SHP77 (cell line): ENCODE measurements around the gene GLDN.

Experiments used
- DNase-seq, 2 experiments: peaks; one replicate each; lab custom pipeline; 2025; lab: John Stamatoyannopoulos, UW

Gene GLDN

DNA sequence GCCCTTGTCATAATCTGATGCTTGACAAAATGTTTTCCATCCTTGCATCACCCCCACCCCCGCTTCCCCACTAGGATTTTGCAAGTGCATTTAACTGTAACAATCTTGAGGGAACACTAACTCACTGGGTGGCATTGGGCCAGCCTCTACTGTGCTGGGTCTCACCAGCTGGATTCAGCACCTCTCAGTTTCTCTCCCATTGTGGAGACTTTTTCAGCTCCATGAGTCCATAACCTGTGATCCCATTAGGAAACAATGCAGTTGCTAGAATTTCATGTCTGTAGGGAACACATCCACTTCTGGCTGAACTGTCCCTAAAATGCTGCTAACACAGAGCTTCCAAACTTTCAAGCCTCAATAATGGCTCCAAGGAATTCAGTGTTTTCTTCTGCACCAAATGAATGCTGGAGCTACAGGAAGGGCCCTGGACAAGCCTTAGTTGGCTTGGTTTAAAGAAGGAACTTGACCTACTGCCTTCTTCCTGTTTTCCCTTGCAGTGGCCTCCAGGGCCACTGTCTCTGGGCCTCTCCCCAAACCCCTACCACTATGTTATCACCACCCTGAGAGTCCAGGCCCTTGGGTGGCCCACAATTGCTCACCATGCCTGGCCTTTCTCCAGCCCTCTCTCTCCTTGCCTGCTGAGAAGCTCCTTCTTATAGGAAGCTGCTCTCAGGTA, 18.7 kb upstream of the GLDN start:
- no peak for DNase-seq

DNA sequence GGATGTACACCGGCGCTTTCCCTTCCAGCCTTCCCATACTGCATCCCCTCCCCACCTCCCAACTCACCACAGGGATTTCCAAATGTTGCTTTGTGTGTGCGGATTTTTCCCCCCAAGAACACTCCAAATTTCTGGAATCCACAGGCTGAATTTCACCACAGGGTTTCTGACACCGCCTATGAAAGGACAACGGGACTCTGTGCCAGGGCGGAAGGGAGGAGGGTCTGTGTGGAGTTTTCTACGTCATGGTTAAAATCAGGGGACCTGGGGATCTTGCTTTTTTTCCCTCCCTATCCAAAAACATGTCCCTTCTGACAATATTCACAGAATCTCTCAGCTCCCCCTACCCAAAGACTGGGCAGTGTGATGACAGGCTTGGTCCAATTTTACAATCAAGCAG, 17.7 kb upstream of the GLDN start:
- no peak for DNase-seq

DNA sequence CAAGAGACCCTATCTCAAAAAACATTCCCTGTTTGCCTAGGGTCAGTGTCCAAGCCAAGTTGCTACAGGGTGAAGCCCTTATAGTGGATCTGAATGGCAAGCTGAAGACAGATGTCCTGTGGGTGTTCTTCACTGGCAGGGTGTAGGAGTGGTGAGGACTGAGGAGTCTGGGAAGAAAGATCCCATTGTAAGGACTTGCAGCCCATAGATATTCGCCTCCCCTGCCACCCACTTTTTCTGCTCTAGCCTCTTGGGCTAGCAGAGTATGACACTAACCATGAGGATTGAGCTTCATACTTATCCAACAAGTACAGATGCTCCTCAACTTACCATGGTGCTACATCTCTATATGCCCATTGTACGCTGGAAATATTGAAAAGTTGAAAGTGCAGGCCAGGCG, 16.3 kb upstream of the GLDN start:
- DNase-seq: no peak

DNA sequence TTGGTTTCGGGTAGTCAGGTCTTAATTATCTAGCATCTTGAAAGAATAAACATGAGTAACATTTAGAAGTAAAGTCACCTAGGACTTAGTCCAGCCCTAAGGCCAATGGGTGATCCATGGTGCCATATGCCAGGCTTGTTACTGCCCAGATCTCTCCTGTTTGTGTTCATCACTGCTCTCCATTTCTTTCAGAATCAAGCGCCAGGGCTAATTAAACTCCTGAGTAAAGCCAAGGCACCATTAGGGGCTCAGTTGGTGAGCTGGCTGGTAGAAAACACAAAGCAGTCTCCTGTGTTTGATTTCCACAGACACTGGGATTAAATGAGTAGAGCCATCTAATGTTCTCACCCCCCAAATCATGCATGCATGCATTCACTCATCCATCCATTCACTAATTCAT, 14.4 kb upstream of the GLDN start:
- no peak for DNase-seq

DNA sequence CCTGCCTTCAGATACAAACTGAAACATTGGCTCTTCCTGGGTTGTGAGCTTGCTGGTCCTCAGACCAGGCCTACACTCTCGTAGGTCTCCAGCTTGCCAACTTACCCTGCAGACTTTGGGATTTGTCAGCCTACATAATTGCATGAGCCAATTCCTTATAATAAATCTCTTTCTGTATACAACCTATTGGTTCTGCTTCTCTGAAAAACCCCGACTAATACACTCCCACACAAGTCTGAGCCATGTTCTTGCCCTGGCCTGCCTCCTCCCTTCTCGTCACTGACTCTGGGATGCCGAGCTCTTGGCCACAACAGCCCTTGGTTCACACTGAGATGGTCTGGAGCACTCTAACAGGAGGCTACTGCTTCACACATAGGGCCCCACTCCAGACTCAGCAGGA, 12.5 kb upstream of the GLDN start:
- DNase-seq: no peak

DNA sequence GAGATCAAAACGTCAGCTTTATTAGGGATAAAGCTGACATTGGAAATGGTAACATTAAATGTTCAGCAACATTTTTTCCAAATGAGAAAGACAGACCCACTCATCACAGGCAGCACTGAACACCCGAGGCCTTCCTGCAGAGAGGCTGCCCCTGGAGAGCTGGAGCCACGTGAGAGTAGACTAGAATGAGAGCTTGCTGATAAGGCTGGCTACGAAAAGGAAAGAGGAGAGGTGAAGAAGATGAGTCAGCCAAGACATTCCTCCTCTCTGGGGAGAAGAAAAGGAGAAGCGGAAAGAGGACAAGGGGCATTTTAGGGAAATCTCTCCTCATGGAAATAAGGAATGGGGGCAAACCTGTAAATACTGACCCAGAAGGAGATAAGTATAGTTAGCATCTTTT, 10.3 kb upstream of the GLDN start:
- no peak for DNase-seq

DNA sequence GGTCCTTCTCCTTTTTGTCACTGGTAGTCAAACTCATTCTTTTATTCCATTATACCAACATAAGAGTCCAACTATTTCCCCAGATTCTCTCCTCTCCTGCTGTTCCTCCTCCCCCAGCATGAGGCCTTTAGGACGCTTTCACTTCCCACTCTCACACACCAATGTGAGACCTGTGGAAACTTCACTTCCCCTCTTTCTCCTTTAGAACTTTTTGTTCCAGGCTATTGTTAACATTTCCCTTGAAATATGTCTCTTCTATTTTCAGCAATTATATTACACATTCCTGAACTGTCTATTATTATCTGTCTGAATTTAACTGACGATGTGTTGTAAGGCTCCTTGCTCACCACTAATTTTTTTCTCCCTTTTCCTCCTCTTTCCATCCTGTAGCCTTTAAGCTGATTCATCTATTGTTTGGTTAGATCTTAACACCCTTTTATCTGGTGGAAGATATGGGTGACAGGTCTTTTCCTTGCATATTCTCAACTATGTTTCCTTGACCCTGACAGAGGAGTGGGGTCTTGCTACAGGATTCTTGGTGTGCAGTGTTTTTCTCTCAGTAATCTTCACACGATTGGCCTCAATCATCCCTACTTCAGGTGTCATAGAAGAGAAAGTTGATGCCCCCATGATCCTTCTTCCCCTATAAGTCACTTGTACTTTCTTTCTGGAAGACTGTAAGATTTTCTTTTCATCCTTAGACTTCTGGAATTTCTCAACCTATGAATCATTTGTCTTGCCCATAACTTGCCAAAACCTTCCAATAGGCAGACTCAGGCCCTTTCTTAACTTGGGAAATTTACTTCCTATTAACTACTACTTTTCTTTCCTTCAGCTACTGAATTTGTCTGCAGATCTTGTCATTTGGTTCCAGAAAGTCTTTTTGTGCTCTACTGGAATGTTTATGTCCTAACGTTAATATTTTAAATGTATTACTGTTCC, 9.0 kb upstream of the GLDN start:
- no peak for DNase-seq

DNA sequence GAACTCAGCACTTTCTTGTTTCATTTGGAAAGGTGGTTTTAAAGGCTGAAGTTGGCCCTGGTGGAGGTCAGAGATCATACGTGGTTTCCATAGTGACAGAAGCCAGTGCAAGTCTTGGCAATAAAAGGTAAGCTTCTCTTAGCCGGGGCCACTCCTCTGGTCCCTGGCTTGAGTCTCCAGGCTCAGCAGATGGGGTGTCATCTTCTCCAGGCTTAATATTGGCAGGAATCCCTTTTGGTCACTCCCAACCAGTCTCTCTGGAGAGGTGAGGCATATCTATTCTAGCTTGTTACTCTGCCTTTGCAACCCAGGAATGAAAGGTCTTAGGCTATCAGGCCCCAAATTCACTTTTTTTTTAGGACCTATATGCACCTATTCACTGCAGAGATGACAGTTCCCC, 7.9 kb upstream of the GLDN start:
- DNase-seq: no peak

DNA sequence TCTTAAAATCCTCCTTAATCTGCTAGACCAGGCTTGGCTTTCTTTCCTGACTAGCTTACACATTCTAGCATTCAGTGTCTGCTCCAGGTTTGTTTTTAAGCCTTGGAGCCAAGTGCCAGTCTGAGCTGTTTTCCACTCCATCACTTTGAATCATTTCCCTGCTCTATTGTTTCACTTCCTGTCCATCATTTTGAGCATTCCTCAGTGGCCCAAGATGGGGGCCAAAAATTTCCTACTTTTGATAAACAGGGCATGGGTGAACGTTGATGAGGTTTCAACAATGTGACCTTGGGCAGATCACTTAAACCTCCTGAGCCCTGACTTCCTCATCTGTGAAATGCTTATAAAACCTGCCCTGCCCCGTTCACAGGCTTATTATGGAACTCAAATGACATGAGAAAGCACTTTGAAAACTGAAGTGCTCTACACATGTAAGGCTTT, 7.4 kb upstream of the GLDN start:
- DNase-seq: no peak

DNA sequence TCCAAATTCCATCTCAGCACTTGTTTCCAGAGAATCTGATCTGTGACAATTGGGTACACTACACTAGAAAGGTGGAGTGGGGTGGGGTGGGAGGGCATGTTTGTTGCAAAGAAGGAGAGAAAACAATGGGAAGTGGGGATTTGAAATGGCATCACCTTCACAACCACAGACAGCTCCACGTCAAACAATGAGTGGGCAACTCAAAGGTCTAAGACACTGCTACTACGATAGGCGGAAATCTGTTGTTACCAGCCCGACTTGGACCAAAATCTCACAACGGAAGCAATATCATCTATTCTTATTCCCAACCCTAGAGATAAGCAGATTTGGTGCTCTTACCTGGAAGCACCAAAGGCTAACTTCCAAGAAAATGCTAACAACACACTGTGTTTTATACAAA, 6.4 kb upstream of the GLDN start:
- no peak for DNase-seq

DNA sequence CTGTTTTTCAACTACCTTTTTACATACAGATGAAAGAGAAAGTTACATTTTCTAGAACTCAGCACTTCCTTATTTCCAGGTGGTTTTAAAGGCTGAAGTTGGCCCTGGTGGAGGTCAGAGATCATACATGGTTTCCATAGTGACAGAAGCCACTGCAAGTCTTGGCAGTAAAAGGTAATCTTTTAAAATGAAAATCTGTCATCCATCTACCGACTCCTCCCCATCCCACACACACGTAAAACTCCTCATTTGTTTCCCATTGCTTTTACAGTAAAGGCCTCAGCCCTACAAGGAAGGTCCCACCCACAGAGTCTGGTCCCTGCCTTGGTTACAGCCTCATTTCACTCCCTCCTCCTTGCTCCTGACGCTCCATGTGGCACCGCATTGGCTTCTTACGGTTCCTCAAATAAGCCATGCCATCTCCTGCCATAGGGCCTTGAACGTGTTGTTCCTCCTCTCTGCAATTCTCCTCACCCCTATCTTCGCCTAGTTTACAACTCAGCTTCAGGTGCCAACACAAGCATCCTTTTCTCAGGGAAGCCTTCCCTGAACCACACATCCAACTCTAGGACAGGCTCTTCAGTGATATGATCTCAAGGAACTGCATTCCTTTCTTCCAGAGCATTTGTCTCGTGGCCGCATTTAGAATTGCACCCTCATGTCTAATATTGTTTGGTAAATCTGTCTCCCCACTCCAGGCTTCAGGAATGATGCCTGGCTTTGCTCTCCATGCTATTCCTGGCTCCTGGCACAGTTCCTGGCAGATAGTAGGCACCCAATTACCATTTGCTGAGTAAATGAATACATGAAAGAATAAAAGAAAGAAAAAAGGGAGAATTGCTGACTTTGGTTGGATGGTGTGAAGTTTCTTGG, 5.7 kb upstream of the GLDN start:
- DNase-seq: no peak

DNA sequence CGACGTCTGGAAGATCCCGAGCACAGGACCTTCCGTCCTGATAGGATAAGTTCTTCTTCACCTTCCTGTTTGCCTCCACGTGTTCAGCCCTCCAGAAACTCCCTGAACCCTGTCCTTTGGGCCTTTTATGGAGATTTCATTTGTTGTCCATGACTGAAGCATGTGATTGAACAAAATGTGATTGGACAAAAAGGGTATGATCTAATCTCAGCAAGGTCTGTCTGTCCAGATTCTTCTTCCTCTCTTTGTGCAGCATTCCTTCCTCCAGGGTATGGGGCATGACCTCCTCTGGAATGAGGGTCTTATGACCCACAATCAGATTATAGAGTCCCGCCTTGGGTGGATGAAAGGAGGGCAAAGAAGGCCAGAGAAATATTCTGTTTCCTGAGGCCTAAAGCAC, 3.0 kb upstream of the GLDN start, which contains the start of gene CYP19A1:
Gene CYP19A1, minus strand, starts transcription at position 101 of the 400 bp plus-strand sequence. CDS start 95,684 bp downstream, outside the sequence.
- DNase-seq: no peak

DNA sequence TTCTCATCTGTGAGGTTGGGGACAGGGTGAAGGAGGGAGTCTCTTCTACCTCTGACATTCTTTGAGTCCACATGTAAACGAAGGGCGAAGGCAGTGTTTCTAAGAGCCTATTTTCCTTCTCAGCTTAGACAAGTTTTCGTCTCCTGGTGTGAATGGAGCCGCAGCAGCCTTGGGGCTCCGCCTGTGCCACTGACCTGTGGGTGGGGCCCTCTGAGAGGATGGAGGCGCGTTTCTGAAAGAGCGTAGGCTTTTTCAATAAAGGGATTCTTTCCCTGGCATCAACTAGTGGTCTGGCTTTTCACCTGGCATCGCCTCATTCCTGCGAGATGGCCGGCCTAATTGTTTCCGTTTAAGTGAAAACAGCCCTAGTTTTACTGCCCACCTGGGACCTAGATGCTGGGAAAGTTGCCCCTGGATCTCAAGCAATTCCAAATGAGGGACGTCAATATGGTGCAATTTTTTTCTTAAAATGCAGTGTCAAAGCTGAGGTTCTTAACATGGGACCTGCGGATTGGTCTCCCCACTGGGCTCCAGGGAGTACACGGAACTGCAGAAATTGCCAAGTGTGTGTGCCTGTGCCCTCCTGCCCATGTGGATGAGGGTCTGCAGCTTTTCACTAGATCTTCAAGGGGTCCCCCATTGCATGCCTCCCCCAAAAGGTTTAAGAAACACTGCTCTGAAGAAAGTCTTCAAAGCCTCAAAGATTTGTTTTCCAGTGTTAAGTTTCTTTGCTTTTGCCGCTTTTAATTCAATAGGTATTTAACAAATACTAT, 958 bp downstream of the GLDN start:
- peak in 1 of 2 experiments; percentile 22 for DNase-seq

DNA sequence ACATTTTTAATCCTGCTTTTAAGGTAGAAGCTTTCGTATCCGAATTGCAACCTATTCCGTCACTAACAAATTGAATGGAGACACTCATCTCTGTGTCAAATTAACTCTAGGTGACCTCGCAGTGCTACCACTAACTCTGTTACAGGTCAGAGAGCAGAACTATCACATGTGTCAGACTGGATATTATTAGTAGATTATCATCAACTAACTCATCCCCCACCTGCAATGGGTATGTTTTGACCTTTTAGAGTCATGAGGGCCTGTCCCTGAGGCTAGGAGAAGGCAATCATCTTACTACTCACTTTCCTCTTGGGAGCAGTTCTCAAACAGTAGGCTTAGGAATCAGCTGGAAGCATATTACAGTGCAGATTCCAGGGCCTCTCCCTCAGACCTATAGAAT, 2.0 kb downstream of the GLDN start:
- no peak for DNase-seq

DNA sequence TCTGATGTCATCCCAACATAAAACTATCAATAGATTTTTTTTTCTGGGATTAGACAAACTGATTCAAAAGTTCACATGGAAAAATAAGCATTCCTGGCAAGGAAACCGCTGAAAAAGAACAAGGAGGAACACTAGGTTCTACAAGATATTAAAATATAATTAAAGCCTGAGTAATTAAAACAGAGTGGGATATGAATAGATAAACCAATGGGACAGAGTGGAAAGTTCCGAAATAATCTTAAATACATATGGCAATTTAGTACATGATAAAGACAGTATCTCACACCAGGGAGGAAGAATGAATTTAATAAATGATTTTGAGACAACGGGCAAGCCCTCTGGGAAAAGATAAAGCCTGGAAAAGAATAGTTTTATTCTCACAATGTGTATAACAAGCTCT, 4.7 kb downstream of the GLDN start:
- DNase-seq: no peak

DNA sequence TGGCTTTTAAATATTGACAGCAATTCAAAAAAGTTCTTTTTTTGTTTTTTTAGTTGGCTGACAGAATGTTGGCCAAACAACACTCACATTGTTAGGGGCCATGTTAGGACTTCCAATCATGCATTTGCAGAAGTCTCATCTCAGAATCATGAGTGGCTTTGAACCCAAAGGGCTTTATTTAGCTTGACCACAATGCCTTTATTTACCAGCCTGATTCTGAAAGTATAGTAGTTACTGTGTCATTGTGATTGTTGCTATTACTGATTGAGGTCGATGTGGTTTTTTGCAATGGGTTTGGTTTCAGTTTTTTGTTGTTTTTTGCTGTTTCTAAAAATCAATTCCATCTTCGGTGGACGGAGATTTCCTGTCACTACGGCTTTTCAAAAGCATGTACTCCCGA, 7.2 kb downstream of the GLDN start:
- DNase-seq: no peak

DNA sequence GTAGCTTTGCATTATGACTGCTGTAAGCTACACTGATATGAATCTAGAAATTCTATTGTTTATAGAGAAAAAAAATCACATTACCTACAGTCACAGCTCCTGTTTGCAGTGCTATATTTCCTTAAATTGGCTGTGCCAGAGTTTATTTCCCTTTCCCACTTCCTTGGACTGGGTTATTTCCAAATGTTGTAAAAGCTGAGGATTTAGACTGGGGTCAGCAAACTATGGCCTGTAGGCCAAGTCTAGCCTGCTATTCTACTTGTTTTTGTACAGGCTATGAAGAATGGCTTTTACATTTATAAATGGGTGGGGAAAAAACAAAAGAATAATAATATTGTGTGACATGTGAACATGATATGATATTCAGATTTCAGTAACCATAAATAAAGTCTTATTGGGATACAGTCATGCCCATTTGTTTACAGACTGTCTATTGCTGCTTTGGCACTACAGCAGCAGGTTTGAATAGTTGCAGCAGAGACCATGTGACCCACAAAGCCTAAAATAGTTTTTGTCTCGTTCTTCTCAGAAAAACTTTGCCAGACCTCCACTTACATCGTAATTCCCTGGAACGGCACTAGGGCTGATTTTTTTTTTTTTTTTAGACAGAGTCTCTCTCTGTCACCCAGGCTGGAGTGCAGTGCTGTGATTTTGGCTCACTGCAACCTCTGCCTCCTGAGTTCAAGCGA, 7.8 kb downstream of the GLDN start:
- no peak for DNase-seq

DNA sequence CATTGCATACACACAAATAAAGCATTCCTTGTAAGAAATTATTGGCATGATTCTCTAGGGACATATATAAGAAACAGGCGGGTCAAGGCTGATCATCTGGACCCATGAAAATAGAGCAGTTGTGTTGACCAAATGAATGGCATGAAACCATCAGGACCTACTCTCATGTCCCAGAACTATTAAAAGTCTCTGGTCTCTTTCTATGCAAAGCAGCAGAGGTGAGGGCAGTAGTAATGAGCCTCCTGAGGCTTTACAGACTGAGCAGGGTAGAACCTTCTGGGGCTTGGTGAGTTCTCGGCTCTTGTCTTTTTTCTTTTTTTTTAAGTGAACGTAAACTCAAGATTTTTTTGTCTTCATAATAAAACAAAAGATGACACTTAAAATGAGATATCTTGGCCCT, 9.3 kb downstream of the GLDN start:
- DNase-seq: no peak

DNA sequence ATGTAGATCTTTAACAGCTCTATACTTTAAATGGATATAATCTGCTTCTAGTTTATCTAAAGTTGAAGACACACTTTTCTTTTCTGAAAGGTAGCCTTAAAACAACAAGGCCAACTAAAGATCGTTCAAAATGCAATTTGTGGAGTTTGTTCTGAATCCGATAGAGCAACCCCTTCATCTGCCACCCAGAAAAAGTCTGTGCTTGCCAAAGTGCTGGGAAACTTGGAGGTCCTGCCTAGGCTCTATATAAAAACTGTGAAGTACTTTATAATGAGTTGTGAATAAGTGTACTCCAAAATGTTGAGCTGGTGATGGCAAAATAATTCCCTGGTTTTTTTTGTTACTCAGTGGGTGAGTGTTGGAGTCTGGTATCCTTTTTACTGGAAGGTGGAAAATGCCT, 12.5 kb downstream of the GLDN start:
- no peak for DNase-seq

DNA sequence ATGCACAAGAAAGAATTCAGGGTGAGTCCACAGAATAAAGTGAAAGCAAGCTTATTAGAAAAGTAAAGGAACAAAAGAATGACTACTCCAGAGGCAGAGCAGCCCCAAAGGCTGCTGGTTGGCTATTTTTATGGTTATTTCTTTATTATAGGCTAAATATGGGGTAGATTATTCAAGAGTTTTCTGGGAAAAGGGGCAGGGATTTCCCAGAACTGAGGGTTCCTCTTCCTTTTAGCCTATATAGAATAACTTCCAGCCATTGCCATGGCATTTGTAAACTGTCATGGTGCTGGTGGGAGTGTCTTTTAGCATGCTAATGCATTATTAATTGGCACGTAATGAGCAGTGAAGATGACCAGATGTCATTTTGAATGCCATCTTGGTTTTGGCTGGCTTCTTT, 13.6 kb downstream of the GLDN start:
- no peak for DNase-seq

DNA sequence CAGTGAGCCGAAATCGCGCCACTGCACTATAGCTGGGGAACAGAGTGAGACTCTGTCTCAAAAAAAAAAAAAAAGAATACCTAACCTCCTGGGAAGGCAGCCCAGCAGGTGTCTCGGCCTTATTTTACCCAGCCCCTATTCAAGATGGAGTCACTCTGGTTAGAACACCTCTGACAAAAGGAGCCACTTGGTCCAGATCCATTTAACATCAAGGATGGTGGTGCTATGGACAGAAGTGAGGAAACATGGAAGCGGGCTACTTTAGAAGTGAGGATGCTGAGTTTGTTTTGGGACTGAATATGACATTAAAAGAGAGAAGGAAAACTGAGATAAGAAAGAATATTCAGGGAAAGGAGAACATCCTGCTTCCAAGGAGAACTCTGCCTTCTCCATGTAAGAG, 14.7 kb downstream of the GLDN start:
- no peak for DNase-seq
